Measurements from ENCODE around the gene MTIF3. TPM values are rescaled to one million over a fixed set of nuclear protein-coding genes. Genes with fewer than 3 reads are reported as not detected.
"Not testable (repeated sequence)": the region's sequence is repeated elsewhere in the genome, so short reads cannot be mapped to it uniquely, and the experiment has no call there.

The MTIF3 gene
- polyA plus RNA-seq, 1 donor (not counting 4 experiments of a cell fraction or from before 2014, with no cell fraction given), result 56.1 TPM

GRCh38 chr13:27401210-27401609, 49.2 kb downstream of the MTIF3 start:
- Histone ChIP-seq H3K36me3 (ENCODE audit: control insufficient read depth in 2 of 2, extremely low read depth in 1 of 2, insufficient read depth in 2 of 2, low read length in 2 of 2) (no peaks in the 10 kb centered on the region), H3K9ac (ENCODE audit: control insufficient read depth, extremely low read depth, insufficient read depth, low read length) (no peak overlapping the region), H3K9me1 (ENCODE audit: control insufficient read depth, extremely low read depth, insufficient read depth, low read length) (no peaks in the 10 kb centered on the region), H3K79me2 (ENCODE audit: control insufficient read depth, insufficient read depth, low read length) (no peaks in the 10 kb centered on the region), H3K27ac (ENCODE audit: control insufficient read depth, insufficient read depth, low read length) (no peak overlapping the region), H3K4me2 (ENCODE audit: control insufficient read depth, extremely low read depth, insufficient read depth, low read depth, low read length) (peak overlapping the region; percentile 35), H3K4me3 (ENCODE audit: control insufficient read depth in 2 of 3, extremely low read depth in 1 of 3, insufficient read depth in 2 of 3, low read depth in 1 of 3, low read length in 3 of 3) (no peak overlapping the region), H2AFZ (ENCODE audit: control insufficient read depth, low read length) (peak overlapping the region; percentile 90), H3K4me1 (ENCODE audit: control insufficient read depth, extremely low read depth, insufficient read depth, low read length) (peaks cover 13% of the 10 kb centered on the region), H3K9me3 (ENCODE audit: control insufficient read depth, low read depth, low read length) (no peaks in the 10 kb centered on the region), H4K20me1 (ENCODE audit: control insufficient read depth, extremely low read depth, insufficient read depth, low read length) (no peaks in the 10 kb centered on the region), H3K27me3 (ENCODE audit: control insufficient read depth, extremely low read depth, insufficient read depth, low read length) (peaks cover 3% of the 10 kb centered on the region)
- TF ChIP-seq CTCF (optimal IDR thresholded peaks at IDR 0.05 in 1 of 3, IDR thresholded peaks at IDR 0.05 in 1 of 3, conservative IDR thresholded peaks at IDR 0.05 in 1 of 3; ENCODE audit: extremely low read depth in 1 of 3, insufficient read depth in 2 of 3, low read length in 3 of 3), result no peak
- TF ChIP-seq EZH2 (IDR thresholded peaks at IDR 0.05; ENCODE audit: low read length), result no peak
- FAIRE-seq (no peak), DNase-seq (ENCODE audit: low read depth, low spot score) (no peak)
- dilution Hi-C loops (cut with MboI; ENCODE audit: extremely low pct_ligation_motif_present, low sequenced_read_pairs), result no loop called here

GRCh38 chr13:27400405-27400804, 50.0 kb downstream of the MTIF3 start:
- H3K9me1 ChIP-seq (ENCODE audit: control insufficient read depth, extremely low read depth, insufficient read depth, low read length); H2AFZ ChIP-seq (ENCODE audit: control insufficient read depth, low read length); dilution Hi-C loops (cut with MboI; ENCODE audit: extremely low pct_ligation_motif_present, low sequenced_read_pairs): not testable (repeated sequence)

DNA sequence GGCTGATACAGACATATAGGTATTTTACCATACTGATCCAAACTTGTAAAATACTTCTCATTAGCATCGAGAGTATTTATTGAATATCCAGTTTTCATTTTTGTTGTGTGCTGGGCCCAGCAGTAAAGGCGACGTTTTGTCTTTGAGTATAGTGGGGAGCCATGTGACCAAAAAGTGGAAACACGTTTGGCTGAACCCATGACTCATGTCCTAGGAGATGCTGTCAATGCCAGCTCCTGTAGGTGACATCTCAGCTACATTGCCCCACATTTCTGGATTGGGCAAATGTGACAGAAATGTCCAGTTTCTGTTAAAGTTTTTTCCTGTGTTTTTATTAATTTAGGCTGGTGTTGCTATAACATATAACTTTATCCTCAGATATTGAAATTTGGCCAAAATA, 52.0 kb downstream of the MTIF3 start:
- dilution Hi-C loops (cut with MboI; ENCODE audit: extremely low pct_ligation_motif_present, low sequenced_read_pairs), result no loop called here
- TF ChIP-seq EZH2 (IDR thresholded peaks at IDR 0.05; ENCODE audit: low read length) (no peak), CTCF (optimal IDR thresholded peaks at IDR 0.05 in 1 of 3, IDR thresholded peaks at IDR 0.05 in 1 of 3, conservative IDR thresholded peaks at IDR 0.05 in 1 of 3; ENCODE audit: extremely low read depth in 1 of 3, insufficient read depth in 2 of 3, low read length in 3 of 3) (no peak)
- Histone ChIP-seq H2AFZ (ENCODE audit: control insufficient read depth, low read length) (no peak overlapping the region), H3K4me1 (ENCODE audit: control insufficient read depth, extremely low read depth, insufficient read depth, low read length) (peaks cover 11% of the 10 kb centered on the region), H3K4me2 (ENCODE audit: control insufficient read depth, extremely low read depth, insufficient read depth, low read depth, low read length) (no peak overlapping the region), H3K4me3 (ENCODE audit: control insufficient read depth in 2 of 3, extremely low read depth in 1 of 3, insufficient read depth in 2 of 3, low read depth in 1 of 3, low read length in 3 of 3) (no peak overlapping the region), H3K9ac (ENCODE audit: control insufficient read depth, extremely low read depth, insufficient read depth, low read length) (no peak overlapping the region), H4K20me1 (ENCODE audit: control insufficient read depth, extremely low read depth, insufficient read depth, low read length) (no peaks in the 10 kb centered on the region), H3K9me1 (ENCODE audit: control insufficient read depth, extremely low read depth, insufficient read depth, low read length) (no peaks in the 10 kb centered on the region), H3K9me3 (ENCODE audit: control insufficient read depth, low read depth, low read length) (no peaks in the 10 kb centered on the region), H3K79me2 (ENCODE audit: control insufficient read depth, insufficient read depth, low read length) (no peaks in the 10 kb centered on the region), H3K27ac (ENCODE audit: control insufficient read depth, insufficient read depth, low read length) (no peak overlapping the region), H3K36me3 (ENCODE audit: control insufficient read depth in 2 of 2, extremely low read depth in 1 of 2, insufficient read depth in 2 of 2, low read length in 2 of 2) (no peaks in the 10 kb centered on the region), H3K27me3 (ENCODE audit: control insufficient read depth, extremely low read depth, insufficient read depth, low read length) (peaks cover 6% of the 10 kb centered on the region)
- DNase-seq (ENCODE audit: low read depth, low spot score) (no peak), FAIRE-seq (no peak)

More at GRCh38 chr13:27400405-27400804, 50.0 kb downstream of the MTIF3 start:
- H3K9ac ChIP-seq (ENCODE audit: control insufficient read depth, extremely low read depth, insufficient read depth, low read length); H3K27ac ChIP-seq (ENCODE audit: control insufficient read depth, insufficient read depth, low read length); H3K4me3 ChIP-seq (ENCODE audit: control insufficient read depth in 2 of 3, extremely low read depth in 1 of 3, insufficient read depth in 2 of 3, low read depth in 1 of 3, low read length in 3 of 3); H3K27me3 ChIP-seq (ENCODE audit: control insufficient read depth, extremely low read depth, insufficient read depth, low read length); FAIRE-seq; H3K36me3 ChIP-seq (ENCODE audit: control insufficient read depth in 2 of 2, extremely low read depth in 1 of 2, insufficient read depth in 2 of 2, low read length in 2 of 2); H3K79me2 ChIP-seq (ENCODE audit: control insufficient read depth, insufficient read depth, low read length); H3K9me3 ChIP-seq (ENCODE audit: control insufficient read depth, low read depth, low read length); DNase-seq (ENCODE audit: low read depth, low spot score); H3K4me2 ChIP-seq (ENCODE audit: control insufficient read depth, extremely low read depth, insufficient read depth, low read depth, low read length); H4K20me1 ChIP-seq (ENCODE audit: control insufficient read depth, extremely low read depth, insufficient read depth, low read length): not testable (repeated sequence)
- H3K4me1 ChIP-seq (ENCODE audit: control insufficient read depth, extremely low read depth, insufficient read depth, low read length), result peaks cover 13% of the 10 kb centered on the region
